GM18861 (cell line): ENCODE measurements around the gene FBXO42.

ENCODE experiments used
- ATAC-seq: cut with Tn5 transposase; IDR thresholded peaks from one replicate; pipeline ENCODE4 v1.9.1; 2021; ENCODE audit not compliant: unreplicated experiment

FBXO42 gene

GRCh38 chr1:16351994-16352841 lies at the start of gene FBXO42:
FBXO42 (minus strand) TSS chr1:16352480; CDS start chr1:16315418, 37,062 bp downstream.
- ATAC-seq, result peak; percentile 88

DNA sequence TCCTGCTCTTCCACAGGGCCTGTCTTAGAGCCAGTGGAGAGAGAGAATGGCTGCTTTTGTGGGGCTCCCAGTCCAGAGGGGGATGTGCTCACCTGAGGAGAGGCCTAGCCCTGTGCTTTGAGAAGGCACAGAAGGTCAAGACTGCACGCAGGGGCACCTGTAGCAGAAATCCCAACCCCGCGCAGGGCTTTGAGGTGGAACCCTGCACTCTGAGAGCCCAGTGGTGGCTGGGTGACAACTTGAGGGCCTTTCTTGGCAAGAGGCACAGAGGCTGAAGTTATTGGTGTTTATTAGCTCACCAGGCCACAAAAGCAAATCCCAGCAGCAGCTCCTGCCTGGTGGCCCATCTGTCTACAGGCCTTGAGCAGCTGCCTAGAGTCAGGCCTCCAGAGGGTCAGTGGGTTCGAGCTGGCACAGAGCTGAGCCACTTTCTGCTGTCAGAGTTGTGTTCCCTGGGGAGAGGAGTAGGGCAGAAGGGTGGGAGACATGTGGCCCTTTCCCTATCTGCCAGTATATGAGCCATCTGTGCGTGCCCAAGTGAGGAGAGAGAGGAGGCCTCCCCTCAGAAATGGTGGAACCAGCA lies 46.2 kb upstream of the FBXO42 start:
- no peak for ATAC-seq

DNA sequence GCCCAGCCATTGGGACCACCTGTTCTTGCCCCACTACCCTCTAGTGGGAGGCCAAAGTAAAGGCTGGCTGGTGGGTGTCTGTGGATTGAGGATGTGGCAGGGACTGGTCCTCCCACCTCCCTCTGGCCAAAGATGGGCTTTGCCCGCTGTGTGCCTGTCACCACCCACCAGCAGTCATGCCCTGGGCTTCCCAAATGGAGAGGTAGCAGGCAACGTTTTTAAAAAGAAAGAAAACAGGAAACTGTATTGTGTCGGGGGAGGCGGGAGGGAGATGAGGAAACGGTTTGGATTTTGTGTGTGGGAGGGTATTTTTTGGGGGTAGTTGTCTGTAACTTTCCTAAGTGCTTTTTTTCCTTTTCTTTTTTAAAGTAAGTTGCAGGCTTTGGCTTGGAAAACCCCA lies 44.8 kb upstream of the FBXO42 start:
- no peak for ATAC-seq

- ATAC-seq, result no peak
Measured at GRCh38 chr1:16396591-16396990, 44.3 kb upstream of the FBXO42 start.

DNA sequence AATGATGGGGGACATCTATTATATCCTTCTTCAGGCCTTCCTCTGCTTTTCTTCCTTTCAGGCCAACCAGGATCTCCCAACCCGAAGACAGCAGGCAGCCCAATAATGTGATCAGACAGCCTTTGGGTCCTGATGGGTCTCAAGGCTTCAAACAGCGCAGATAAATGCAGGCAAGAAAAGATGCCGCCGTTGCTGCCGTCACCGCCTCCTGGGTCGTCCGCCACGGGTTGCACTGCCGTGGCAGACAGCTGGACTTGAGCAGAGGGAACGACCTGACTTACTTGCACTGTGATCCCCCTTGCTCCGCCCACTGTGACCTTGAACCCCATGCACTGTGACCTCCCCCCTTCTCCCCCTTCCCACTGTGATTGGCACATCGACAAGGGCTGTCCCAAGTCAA lies 42.7 kb upstream of the FBXO42 start:
- no peak for ATAC-seq

DNA sequence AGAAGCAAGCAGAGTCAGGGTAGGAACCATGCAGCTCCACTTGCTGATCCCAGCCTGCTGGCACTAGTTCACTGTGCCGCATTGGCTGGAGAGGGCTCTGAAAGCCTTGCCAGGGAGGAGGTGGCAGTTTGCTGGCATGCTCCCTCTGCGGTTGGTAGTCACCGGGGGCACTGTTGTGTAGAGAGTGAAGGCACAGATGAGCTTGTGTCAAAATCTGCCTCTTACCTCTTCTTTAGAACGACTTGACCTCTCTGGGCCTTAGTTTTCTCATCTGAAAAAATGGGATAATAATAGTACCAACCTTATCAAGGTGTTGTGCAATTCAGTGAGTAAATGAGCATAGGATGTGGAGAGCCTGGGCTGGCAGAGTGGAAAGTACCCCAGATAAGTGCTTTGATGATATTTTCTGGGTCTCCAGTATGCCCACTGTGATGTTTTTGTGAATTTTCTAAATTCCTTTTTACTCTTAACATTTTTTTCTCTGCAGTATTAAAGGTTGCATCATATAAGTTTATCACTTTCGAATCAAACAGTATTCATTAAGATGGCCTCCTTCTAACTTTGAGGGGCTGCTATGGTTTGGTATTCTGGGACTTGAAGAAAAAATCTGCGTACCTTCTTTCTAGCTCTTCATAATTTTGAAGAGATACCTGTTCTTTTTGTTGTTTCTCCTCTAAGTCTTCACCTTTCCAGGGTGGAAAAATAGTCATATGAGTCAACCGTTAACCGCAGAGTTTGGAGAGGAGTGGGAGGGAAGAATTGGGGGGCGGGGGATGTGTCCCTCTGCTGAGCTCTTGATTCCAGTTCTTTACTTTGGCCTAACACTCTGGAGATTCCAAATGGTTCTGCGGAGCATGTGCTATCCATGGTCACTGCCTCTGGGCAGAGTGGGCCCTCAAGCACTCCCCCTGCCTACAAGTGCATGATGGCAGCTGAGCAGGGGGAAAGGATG lies 41.6 kb upstream of the FBXO42 start:
- ATAC-seq, result no peak

- no peak for ATAC-seq
Measured at GRCh38 chr1:16392740-16393569, 40.7 kb upstream of the FBXO42 start.

GRCh38 chr1:16391411-16391810 lies 39.1 kb upstream of the FBXO42 start:
- ATAC-seq, result no peak

- ATAC-seq, result no peak
Measured at GRCh38 chr1:16387201-16388188, 35.2 kb upstream of the FBXO42 start.

GRCh38 chr1:16386454-16387113 lies 34.3 kb upstream of the FBXO42 start:
- no peak for ATAC-seq

GRCh38 chr1:16385659-16386453 lies 33.6 kb upstream of the FBXO42 start:
- ATAC-seq, result no peak

DNA sequence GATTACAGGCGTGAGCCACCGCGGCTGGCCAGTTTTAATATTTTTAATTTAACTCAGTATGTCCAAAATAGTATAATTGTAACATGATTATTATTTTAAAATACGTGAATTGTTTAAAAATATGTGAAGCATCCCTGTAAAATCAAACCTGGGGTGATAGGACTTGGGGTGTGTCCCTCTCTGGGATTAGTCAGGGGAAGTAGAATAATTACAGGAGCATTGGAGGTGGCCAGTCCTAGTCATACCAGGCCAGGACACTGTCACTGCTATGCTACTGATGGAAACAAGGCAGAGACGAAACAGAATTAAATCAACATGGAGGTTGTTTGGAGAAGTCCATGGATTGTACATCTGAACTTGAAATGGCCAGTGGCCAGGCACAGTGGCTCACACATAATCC lies 31.6 kb upstream of the FBXO42 start:
- no peak for ATAC-seq

GRCh38 chr1:16380868-16381267 lies 28.6 kb upstream of the FBXO42 start:
- no peak for ATAC-seq

DNA sequence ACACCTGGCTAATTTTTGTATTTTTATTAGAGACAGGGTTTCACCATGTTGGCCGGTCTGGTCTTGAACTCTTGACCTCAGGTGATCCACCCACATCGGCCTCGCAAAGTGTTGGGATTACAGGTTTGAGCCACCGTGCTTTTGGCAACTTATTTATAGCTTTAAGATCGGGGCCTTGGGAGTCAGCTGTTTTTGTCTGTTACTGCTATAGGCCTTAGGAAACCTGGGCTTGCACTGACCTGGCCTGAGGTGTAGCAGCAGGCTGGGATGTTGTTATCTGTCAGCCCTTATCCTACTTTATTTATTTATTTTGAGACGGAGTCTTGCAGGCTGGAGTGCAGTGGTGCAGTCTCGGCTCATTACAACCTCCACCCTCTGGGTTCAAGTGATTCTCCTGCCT lies 26.2 kb upstream of the FBXO42 start:
- ATAC-seq, result no peak

DNA sequence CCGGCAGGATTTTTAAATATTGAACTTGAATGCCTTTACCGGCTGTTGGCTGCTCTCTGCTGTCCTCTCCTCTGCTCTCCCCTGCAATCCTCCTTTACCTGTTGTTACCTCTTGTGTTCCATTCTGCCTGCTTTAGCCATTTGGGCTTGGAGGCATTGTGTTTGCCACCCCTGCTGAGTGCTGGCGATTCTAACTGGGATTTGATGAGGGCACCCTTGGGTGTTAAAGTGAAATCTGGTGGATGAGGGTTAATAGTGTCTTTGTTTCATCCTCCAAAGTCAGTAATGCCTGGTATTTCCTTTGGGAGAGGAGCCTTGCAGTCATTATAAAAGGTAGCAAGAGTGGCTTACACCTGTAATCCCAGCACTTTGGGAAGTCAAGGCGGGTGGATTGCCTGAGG lies 24.7 kb upstream of the FBXO42 start:
- ATAC-seq, result no peak

DNA sequence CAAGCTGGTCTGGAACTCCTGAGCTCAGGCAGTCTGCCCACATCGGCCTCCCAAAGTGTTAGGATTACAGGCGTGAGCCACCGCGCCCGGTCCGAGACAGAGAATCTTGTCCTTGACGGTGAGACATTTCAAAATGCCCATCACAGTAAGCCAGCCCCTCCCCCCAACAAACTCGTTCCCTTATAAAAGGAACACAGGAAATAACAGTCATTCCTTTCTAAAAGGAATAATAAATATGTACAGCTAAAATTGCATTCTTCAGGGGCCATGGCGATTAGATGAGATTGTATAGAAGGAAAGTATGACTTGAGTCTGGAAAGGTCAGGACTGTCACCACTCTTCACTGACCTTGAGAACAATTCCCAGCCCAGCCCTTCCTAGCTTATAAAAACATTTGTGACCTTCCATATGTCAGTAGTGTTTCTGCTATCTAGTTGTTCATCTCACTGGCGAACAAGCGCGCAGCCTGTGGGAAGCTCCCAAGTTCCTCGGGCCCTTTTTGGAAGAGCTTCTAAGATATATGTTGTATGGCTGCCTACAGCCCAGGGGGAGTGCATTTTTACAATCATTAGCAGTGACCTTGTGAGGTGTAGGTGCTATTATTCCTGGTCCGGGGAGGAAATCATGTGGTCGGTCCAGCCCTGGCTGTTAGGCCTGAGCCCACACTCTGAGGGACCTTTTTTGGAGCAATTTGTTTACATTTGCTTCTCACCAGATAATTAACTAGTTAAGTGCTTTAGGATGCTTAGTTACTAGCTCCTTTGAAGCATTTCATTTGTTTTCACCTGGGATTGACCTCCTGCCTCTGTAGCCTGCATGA lies 23.5 kb upstream of the FBXO42 start:
- ATAC-seq, result no peak

GRCh38 chr1:16374266-16374665 lies 22.0 kb upstream of the FBXO42 start:
- no peak for ATAC-seq
